GM12875 (cell line): ENCODE data around the gene CARD19.

ENCODE experiments used
- H3K4me3 ChIP-seq: one replicate; pipeline ENCODE4 v1.5.1; 2011; ENCODE audit warnings: low read depth, low read length, control low read depth
- CTCF ChIP-seq: IDR thresholded peaks from 2 replicates; pipeline ENCODE4 v1.5.1; 2011; ENCODE audit warnings: low read depth, mild to moderate bottlenecking, control low read depth, inconsistent platforms, low read length, moderate library complexity, borderline replicate concordance; ENCODE audit not compliant: insufficient read depth

CARD19 gene

GRCh38 chr9:93089481-93089991, 6.5 kb upstream of the CARD19 start:
- no peak for TF ChIP-seq CTCF

GRCh38 chr9:93090091-93090655, 5.8 kb upstream of the CARD19 start:
- no peak overlapping the region for H3K4me3 ChIP-seq
- no peak for TF ChIP-seq CTCF

More at GRCh38 chr9:93089481-93089991, 6.5 kb upstream of the CARD19 start:
- no peak overlapping the region for H3K4me3 ChIP-seq

DNA sequence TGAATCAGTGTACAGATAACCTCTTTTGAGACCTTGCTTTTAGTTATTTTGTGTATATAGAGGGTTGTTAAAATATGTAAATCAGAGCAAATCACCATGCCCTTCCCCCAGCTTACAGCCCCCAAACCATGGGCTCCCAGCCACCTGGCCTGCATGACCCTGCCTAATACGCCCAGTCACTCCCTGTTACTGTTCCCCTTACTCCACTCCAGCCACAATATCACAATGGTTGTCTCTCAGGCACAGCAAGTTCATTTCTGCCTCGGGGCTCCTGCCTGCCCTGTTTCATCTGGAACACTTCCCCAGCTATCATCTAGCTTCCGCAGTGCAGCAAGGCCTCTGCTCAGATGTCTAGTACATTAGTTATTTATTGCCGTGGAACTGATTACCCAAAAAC, 5.0 kb upstream of the CARD19 start:
- H3K4me3 ChIP-seq, result no peak overlapping the region
- TF ChIP-seq CTCF, result no peak

DNA sequence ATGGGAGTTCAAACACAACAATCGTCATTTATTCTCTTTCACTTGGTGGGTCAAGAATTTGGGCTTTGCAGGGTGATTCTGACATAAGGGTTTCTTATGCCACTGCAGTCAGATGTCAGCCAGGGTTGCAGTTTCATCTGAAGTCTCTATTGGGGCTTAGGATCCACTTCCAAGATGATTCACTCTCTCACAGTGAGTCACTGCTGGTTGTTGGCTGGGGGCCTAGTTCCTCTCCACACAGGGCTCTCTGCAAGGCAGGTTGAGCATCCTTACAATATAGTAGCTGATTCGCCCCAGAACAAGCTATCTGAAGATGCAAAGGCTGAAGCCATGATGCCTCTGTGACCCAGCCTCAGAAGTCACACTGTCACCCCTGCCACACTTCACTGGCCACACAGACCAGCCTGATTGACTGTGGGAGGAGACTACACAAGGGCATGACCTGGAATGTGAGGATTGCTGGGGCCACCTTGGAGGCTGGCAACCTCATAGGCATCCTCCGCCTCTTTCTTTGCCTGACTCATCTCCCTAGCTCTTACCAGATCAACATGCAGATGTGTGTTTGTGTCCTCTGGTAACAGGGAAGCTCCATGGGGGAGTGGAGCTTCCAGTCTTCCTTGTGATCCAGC, 4.5 kb upstream of the CARD19 start:
- no peak for TF ChIP-seq CTCF
- H3K4me3 ChIP-seq, result no peak overlapping the region

DNA sequence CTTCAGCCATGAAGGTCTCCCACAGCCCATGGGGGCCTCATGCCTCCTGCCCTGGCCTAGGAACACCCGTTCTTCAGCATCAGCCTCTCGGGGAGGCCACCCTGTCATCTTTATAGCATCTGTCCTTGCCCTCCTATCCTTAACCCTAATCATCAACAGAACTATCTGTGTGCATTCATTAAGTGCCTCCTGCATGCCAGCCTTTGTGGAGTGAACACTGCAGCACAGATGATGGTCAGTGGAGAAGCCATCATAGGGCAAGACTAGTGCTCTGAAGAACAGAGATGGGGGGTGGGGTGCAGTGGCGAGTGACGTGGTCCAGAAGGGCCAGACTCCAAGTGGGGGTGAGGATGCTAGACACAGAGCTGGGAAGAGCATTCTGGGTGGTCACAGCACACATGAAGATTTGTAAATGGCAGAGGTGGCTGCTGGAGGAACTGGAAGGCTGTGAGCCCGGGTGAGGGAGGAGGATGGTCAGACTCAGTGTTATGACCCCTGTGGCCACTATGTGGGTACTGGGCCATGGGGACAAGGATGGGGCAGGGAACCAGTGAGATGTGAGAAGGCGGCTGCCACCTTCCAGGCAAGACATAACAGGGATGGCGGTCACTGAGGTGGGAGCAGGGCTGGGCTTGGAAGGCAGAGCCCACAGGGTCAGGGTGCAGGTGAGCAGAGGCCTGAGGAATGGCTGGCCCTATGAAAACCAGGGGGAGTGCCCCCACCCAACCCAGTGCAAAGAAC, 3.6 kb upstream of the CARD19 start:
- H3K4me3 ChIP-seq, result no peak overlapping the region
- no peak for TF ChIP-seq CTCF

GRCh38 chr9:93093127-93093876, 2.7 kb upstream of the CARD19 start:
- peak overlapping the region; percentile 23 for H3K4me3 ChIP-seq
- no peak for TF ChIP-seq CTCF
